CD8-positive, alpha-beta memory T cell (primary cell): ENCODE results near the gene PACSIN1. TPM values are rescaled to one million over a fixed set of nuclear protein-coding genes. Genes with fewer than 3 reads are reported as not detected.
"Not testable (repeated sequence)": the region's sequence is repeated elsewhere in the genome, so short reads cannot be mapped to it uniquely, and the experiment has no call there.

ENCODE experiments used
- CTCF ChIA-PET: fragments of 350-600 bp; sonication (Branson Sonifier 250); formaldehyde crosslinking; loops from one replicate; lab custom pipeline; 2021; ENCODE audit warnings: antibody characterized with exemption; lab: Charles Lee
- POLR2A ChIA-PET: fragments of 350-600 bp; sonication (Branson Sonifier 250); formaldehyde crosslinking; loops from one replicate; lab custom pipeline; 2021; ENCODE audit warnings: antibody characterized with exemption; lab: Charles Lee
- DNase-seq, 5 donors: peaks; one replicate each; pipeline versions ENCODE4 v3.0.0 to v3.0.0-alpha.2; 2020 to 2022; ENCODE audit warnings: mixed read lengths in 1 of 5
- H3K27ac ChIP-seq: one replicate; pipeline ENCODE4 v1.7.0; 2013; ENCODE audit warnings: low read depth, mild to moderate bottlenecking, low read length, moderate library complexity
- H3K27me3 ChIP-seq: 2 replicates; pipeline ENCODE4 v1.7.0; 2013; ENCODE audit warnings: low read length, mild to moderate bottlenecking; ENCODE audit not compliant: insufficient read depth, poor library complexity, severe bottlenecking
- H3K36me3 ChIP-seq: 2 replicates; pipeline ENCODE4 v1.7.0; 2013; ENCODE audit warnings: mild to moderate bottlenecking, low read length, moderate library complexity; ENCODE audit not compliant: insufficient read depth
- H3K4me1 ChIP-seq: 2 replicates; pipeline ENCODE4 v1.7.0; 2013; ENCODE audit warnings: mild to moderate bottlenecking, low read length, moderate library complexity; ENCODE audit not compliant: insufficient read depth
- H3K4me3 ChIP-seq: 2 replicates; pipeline ENCODE4 v1.7.0; 2013; ENCODE audit warnings: mild to moderate bottlenecking, low read length
- H3K9me3 ChIP-seq: 2 replicates; pipeline ENCODE4 v1.7.0; 2013; ENCODE audit warnings: mild to moderate bottlenecking, low read length
- H3K27ac Mint-ChIP-seq, 8 donors: one replicate each; pipeline ENCODE4 v1.8.0; 2020 to 2021; ENCODE audit warnings: mixed read lengths in 8 of 8, mild to moderate bottlenecking in 6 of 8, inconsistent platforms in 3 of 8, moderate library complexity in 3 of 8
- H3K27me3 Mint-ChIP-seq, 2 donors: one replicate each; pipeline ENCODE4 v1.8.0; 2020 to 2021; ENCODE audit warnings: mixed read lengths in 2 of 2, mild to moderate bottlenecking in 1 of 2, moderate library complexity in 1 of 2
- H3K36me3 Mint-ChIP-seq, 3 donors: one replicate each; pipeline ENCODE4 v1.8.0; 2020 to 2021; ENCODE audit warnings: mixed read lengths in 3 of 3, inconsistent platforms in 1 of 3, mild to moderate bottlenecking in 1 of 3
- H3K4me1 Mint-ChIP-seq, 3 donors: one replicate each; pipeline ENCODE4 v1.8.0; 2020 to 2021; ENCODE audit warnings: mixed read lengths in 3 of 3, inconsistent platforms in 1 of 3, mild to moderate bottlenecking in 1 of 3
- H3K4me3 Mint-ChIP-seq, 7 donors: one replicate each; pipeline ENCODE4 v1.8.0; 2020 to 2021; ENCODE audit warnings: mixed read lengths in 7 of 7, mild to moderate bottlenecking in 6 of 7, moderate library complexity in 4 of 7, inconsistent platforms in 2 of 7
- H3K9me3 Mint-ChIP-seq, 5 donors: one replicate each; pipeline ENCODE4 v1.8.0; 2020 to 2022; ENCODE audit warnings: mixed read lengths in 5 of 5, mild to moderate bottlenecking in 3 of 5, moderate library complexity in 2 of 5, inconsistent platforms in 1 of 5
- polyA plus RNA-seq: library from polyadenylated mRNA; unstranded; fragments of 300-500 nt; fragmentation: Illumina TruSeq; gene quantifications from one replicate; pipeline ENCODE4 v1.2.3, GENCODE V29; 2021
- total RNA-seq, 2 experiments: library from RNA; stranded (reverse); gene quantifications; one replicate each; pipeline ENCODE4 v1.2.3, GENCODE V29; 2021

Gene PACSIN1
- total and polyA plus RNA-seq, 3 experiments from 2014 or later = 0.64 to 5.6 (median 0.70) TPM

DNA sequence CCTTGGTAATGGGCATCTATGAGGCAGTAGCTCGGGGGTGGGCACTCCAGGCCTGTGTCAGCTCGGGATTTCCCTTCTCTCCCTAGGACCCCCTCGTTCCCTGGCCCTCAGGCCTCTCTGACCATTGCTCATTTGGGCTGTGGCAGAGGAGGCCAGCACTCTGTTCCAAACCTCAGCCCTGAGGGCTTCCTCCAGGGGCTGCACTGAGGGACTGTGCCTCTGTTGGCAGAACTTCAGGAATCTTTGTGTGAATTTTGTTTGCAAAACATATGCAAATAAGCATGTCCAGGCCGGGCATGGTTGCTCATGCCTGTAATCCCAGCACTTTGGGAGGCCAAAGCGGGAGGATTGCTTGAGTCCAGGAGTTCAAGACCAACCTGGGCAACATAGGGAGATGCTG, 11.0 kb downstream of the PACSIN1 start:
- no peaks in the 10 kb centered on the region for H3K27me3 Mint-ChIP-seq
- H3K27ac Mint-ChIP-seq = no peak overlapping the region
- H3K27ac ChIP-seq = no peak overlapping the region

DNA sequence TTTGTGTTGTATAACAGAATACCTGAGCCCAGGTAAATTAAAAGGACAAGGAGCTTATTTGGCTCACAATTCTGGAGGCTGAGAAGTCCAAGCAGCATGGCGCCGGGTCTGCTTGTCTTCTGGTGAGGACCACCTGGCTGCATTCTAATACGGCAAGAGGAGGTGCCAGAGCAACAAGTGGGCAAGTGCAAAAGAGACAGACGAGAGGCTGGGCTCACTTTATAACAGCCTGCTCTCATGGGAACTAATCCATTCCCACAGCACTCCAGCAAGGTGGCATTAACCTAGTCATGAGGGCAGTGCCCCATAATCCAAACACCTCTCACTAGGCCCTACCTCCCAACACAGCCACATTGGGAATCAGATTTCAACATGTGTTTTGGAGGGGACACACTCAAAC, 12.9 kb downstream of the PACSIN1 start:
- H3K36me3 Mint-ChIP-seq = peaks cover 0 to 5% (median 0%) of the 10 kb centered on the region in 3 donors
- H3K27me3 Mint-ChIP-seq = no peaks in the 10 kb centered on the region
- H3K27ac ChIP-seq = no peak overlapping the region
- H3K9me3 Mint-ChIP-seq = peaks cover 0 to 4% (median 0%) of the 10 kb centered on the region in 5 donors
- no peak overlapping the region for H3K4me3 ChIP-seq
- H3K4me3 Mint-ChIP-seq = no peak overlapping the region
- H3K36me3 ChIP-seq = no peaks in the 10 kb centered on the region
- no peaks in the 10 kb centered on the region for H3K9me3 ChIP-seq
- no peak for DNase-seq
- no peaks in the 10 kb centered on the region for H3K27me3 ChIP-seq
- no peak overlapping the region for H3K27ac Mint-ChIP-seq
- POLR2A ChIA-PET = no interaction called here
- H3K4me1 Mint-ChIP-seq = no peaks in the 10 kb centered on the region
- no peaks in the 10 kb centered on the region for H3K4me1 ChIP-seq
- CTCF ChIA-PET = interaction anchor here (0.6 kb wide), 1 partner anchor 63 kb away, joined by 3 read pairs; no protein-coding TSS in a partner anchor

More for the DNA sequence above, 11.0 kb downstream of the PACSIN1 start:
- ChIA-PET POLR2A (no interaction called here), CTCF (interaction anchor here (1.1 kb wide), 1 partner anchor 313 kb away, joined by 3 read pairs; no protein-coding TSS in a partner anchor)
- H3K36me3 ChIP-seq = no peaks in the 10 kb centered on the region
- Mint-ChIP-seq H3K4me1 (no peaks in the 10 kb centered on the region), H3K36me3 (peaks cover 0 to 5% (median 0%) of the 10 kb centered on the region in 3 donors), H3K4me3 (no peak overlapping the region), H3K9me3 (peaks cover 0 to 4% (median 0%) of the 10 kb centered on the region in 5 donors)
- DNase-seq = no peak
- H3K4me1 ChIP-seq = no peaks in the 10 kb centered on the region
- H3K27me3 ChIP-seq = no peaks in the 10 kb centered on the region
- no peaks in the 10 kb centered on the region for H3K9me3 ChIP-seq
- H3K4me3 ChIP-seq = no peak overlapping the region

DNA sequence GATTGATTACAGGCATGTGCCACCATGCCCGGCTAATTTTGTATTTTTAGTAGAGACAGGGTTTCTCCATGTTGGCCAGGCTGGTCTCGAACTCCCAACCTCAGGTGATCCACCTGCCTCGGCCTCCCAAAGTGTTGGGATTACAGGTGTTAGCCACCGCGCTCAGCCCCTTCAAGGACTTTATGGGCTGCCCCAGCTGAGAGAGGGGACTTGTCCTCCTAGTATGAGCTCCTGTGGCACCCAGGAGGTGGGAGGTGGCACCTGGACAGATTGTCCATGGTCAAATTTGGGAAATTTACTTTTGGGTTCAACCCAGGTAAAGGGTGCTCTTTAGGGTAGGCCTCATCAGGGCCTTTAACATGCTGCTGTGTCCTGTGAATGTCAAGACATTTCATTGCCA, 17.9 kb downstream of the PACSIN1 start:
- POLR2A ChIA-PET, H3K27me3 Mint-ChIP-seq, H3K27me3 ChIP-seq, DNase-seq, H3K36me3 Mint-ChIP-seq, H3K9me3 Mint-ChIP-seq, H3K36me3 ChIP-seq, CTCF ChIA-PET, H3K4me3 ChIP-seq, H3K27ac ChIP-seq, H3K9me3 ChIP-seq: not testable (repeated sequence)
- Mint-ChIP-seq H3K27ac (peak overlapping the region in 4 of 8 donors; percentile 69 to 86 (median 75)), H3K4me1 (peaks cover 36 to 43% (median 37%) of the 10 kb centered on the region in 3 donors), H3K4me3 (peak overlapping the region in 1 of 7 donors; percentile 86)
- H3K4me1 ChIP-seq = peaks cover 28% of the 10 kb centered on the region

DNA sequence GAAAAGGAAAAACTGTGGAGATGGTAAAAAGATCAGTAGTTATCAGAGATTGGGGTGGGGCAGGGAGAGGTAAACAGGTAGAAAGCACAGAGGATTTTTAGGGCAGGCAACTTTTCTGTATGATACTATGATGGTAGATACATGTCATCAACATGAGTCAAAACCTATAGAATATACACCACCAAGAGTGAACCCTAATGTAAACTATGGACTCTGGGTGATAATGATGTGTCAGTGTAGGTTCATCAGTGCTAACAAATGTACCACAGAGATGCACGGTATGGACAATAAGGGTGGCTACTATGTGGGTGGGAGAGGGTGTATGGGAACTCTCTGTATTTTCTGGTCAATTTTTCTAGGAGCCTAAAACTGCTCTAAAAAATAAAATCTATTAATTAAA, 18.5 kb downstream of the PACSIN1 start:
- H3K4me3 Mint-ChIP-seq = peak overlapping the region in 4 of 7 donors; percentile 16 to 86 (median 58)
- ChIA-PET CTCF (no interaction called here), POLR2A (no interaction called here)
- no peaks in the 10 kb centered on the region for H3K27me3 ChIP-seq
- H3K4me3 ChIP-seq = no peak overlapping the region
- no peaks in the 10 kb centered on the region for H3K36me3 ChIP-seq
- H3K36me3 Mint-ChIP-seq = no peaks in the 10 kb centered on the region
- no peaks in the 10 kb centered on the region for H3K9me3 ChIP-seq
- H3K27ac ChIP-seq = no peak overlapping the region
- H3K9me3 Mint-ChIP-seq = no peaks in the 10 kb centered on the region
- peaks cover 0 to 1% of the 10 kb centered on the region in 2 donors for H3K27me3 Mint-ChIP-seq
- peak overlapping the region in 7 of 8 donors; percentile 9 to 86 (median 69) for H3K27ac Mint-ChIP-seq
- DNase-seq = no peak
- H3K4me1 ChIP-seq = peaks cover 28% of the 10 kb centered on the region
- H3K4me1 Mint-ChIP-seq = peaks cover 37 to 46% (median 39%) of the 10 kb centered on the region in 3 donors

DNA sequence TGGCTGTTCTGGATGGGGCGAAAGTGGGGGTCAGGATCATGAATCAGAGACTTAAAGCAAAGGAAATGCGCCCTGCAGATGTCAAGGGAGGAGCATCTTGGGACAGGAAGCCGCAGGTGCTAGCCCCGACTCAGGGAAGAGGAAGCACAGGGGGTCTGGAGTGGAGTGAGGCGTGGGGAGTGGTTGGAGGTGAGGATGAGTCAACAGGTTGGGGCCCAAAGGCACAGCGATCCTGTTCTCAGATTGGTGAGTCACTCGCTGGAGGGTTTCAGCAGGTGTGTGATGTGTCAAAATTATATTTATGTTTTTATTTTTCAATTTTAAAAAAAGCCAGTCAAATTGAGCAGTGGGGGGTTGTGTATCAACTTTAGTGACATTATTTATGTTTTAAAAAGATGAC, 19.0 kb downstream of the PACSIN1 start:
- no peaks in the 10 kb centered on the region for H3K36me3 ChIP-seq
- POLR2A ChIA-PET = interaction anchor here (0.6 kb wide), 1 partner anchor 8 kb away, joined by 3 read pairs; no protein-coding TSS in a partner anchor
- CTCF ChIA-PET = no interaction called here
- Mint-ChIP-seq H3K27ac (peak overlapping the region; percentile 65 to 96 (median 88)), H3K4me1 (peaks cover 37 to 50% (median 39%) of the 10 kb centered on the region in 3 donors), H3K36me3 (no peaks in the 10 kb centered on the region), H3K27me3 (peaks cover 0 to 1% of the 10 kb centered on the region in 2 donors), H3K4me3 (peak overlapping the region; percentile 19 to 86 (median 80)), H3K9me3 (no peaks in the 10 kb centered on the region)
- H3K4me1 ChIP-seq = peaks cover 28% of the 10 kb centered on the region
- no peaks in the 10 kb centered on the region for H3K27me3 ChIP-seq
- H3K27ac ChIP-seq = no peak overlapping the region
- H3K4me3 ChIP-seq = no peak overlapping the region
- DNase-seq = peak; percentile 10 to 83 (median 56)
- no peaks in the 10 kb centered on the region for H3K9me3 ChIP-seq

DNA sequence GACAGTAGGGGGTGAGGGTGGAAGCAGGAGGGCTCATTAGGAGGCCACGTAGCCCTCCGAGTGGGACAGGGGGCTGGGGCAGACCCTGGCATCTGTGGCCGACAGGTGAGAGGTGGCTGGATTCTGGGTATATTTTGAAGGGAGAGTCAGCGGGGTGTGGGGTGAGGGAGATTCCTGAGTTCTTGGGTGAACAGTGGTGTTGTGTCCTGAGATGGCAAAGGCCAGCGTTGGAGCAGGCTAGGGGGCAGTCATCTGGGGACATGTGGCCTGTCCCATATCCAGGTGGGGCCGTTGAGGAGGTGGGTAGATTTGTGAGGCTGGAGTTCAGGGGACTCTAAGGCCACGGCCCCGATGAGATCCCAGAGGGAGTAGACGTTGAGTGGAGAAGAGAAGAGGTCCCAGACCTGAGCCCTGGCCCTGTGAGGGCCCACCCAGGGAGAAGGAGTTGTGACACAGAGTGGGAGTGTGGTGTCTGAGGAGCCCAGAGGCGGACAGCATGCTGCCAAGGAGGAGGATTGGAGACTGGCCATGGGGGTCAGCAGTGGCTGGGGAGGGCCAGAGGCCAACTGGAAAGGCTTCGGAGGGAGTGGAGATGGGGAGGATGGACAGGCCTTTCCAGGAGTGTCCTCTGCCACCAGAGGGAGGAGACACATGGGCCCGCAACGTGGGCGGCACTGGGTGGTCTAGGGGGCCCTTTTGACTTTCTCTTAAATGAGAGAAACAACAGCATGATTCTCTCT, 19.6 kb downstream of the PACSIN1 start:
- H3K4me1 Mint-ChIP-seq = peaks cover 37 to 50% (median 39%) of the 10 kb centered on the region in 3 donors
- H3K4me3 Mint-ChIP-seq = peak overlapping the region; percentile 19 to 86 (median 80)
- no peak for DNase-seq
- no peaks in the 10 kb centered on the region for H3K9me3 Mint-ChIP-seq
- Histone ChIP-seq H3K9me3 (no peaks in the 10 kb centered on the region), H3K4me1 (peaks cover 28% of the 10 kb centered on the region), H3K27ac (peak overlapping the region; percentile 24), H3K36me3 (no peaks in the 10 kb centered on the region), H3K4me3 (no peak overlapping the region), H3K27me3 (no peaks in the 10 kb centered on the region)
- peaks cover 0 to 1% of the 10 kb centered on the region in 2 donors for H3K27me3 Mint-ChIP-seq
- H3K36me3 Mint-ChIP-seq = no peaks in the 10 kb centered on the region
- H3K27ac Mint-ChIP-seq = peak overlapping the region; percentile 65 to 96 (median 92)
- POLR2A ChIA-PET = interaction anchor here (0.6 kb wide), 1 partner anchor 8 kb away, joined by 3 read pairs; no protein-coding TSS in a partner anchor
- CTCF ChIA-PET = no interaction called here

DNA sequence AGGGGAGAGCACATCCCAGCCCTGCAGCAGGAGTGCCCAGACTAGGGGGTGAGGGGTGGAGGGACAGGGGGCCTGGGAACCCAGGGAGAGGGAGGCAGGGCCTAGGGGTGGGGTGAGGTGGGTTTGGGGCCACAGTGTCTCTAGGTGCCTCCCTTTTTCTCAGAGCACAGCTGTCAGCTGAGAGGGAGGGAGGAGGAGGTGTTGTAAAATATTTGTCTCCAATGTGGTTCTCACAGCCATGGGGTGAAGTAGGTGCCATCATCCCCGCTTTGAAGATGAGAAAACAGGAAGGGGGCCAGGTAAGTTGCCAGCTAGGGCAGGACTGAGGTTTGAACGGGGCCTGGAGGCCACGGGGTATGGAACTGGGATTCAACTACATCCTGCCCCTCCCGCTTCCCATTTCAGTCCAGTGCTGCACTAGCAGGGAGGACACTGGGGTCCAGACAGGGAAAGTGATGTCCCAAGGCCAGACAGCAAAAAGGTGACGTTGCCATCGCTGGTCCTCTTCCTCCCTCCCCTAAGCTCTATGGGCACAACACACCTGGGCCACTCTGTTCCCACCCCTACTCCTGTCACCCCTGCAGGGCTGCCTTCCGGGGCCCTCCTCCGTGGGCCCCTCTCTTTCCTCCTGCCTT, 20.3 kb downstream of the PACSIN1 start:
- H3K9me3 ChIP-seq = no peaks in the 10 kb centered on the region
- Mint-ChIP-seq H3K27ac (peak overlapping the region; percentile 65 to 96 (median 92)), H3K4me3 (peak overlapping the region; percentile 19 to 86 (median 81)), H3K27me3 (peaks cover 0 to 1% of the 10 kb centered on the region in 2 donors), H3K36me3 (no peaks in the 10 kb centered on the region), H3K9me3 (no peaks in the 10 kb centered on the region), H3K4me1 (peaks cover 37 to 50% (median 42%) of the 10 kb centered on the region in 3 donors)
- H3K4me3 ChIP-seq = no peak overlapping the region
- peaks cover 28% of the 10 kb centered on the region for H3K4me1 ChIP-seq
- H3K27me3 ChIP-seq = no peaks in the 10 kb centered on the region
- CTCF ChIA-PET = no interaction called here
- POLR2A ChIA-PET = no interaction called here
- no peaks in the 10 kb centered on the region for H3K36me3 ChIP-seq
- peak in 2 of 5 donors; percentile 49 to 55 for DNase-seq
- H3K27ac ChIP-seq = peak overlapping the region; percentile 38

DNA sequence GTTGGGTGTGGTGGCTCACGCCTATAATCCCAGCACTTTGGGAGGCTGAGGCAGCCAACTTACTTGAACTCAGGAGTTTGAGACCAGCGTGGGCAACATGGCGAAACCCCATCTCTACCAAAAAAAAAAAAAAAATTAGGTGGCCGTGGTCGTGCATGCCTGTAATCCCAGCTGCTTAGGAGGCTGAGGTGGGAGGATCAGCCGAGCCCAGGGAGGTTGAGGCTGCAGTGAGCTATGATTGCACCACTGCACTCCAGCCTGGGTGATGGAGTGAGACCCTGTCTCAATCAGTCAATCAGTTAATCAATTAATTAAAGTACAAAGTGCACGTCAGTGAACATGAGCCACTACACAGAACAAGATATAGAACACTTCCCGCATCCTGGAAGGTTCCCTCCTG, 21.0 kb downstream of the PACSIN1 start:
- H3K27me3 ChIP-seq, H3K27me3 Mint-ChIP-seq, H3K9me3 ChIP-seq, H3K36me3 Mint-ChIP-seq, POLR2A ChIA-PET, H3K4me3 ChIP-seq, H3K27ac ChIP-seq, CTCF ChIA-PET, H3K36me3 ChIP-seq, H3K9me3 Mint-ChIP-seq, DNase-seq: not testable (repeated sequence)
- H3K27ac Mint-ChIP-seq = peak overlapping the region in 6 of 8 donors; percentile 11 to 93 (median 78)
- H3K4me3 Mint-ChIP-seq = peak overlapping the region in 2 of 7 donors; percentile 67 to 86
- peaks cover 37 to 50% (median 42%) of the 10 kb centered on the region in 3 donors for H3K4me1 Mint-ChIP-seq
- H3K4me1 ChIP-seq = peaks cover 28% of the 10 kb centered on the region
